Neural cell (in vitro differentiated cells): ENCODE data around the gene ARHGAP4. TPM values are rescaled to one million over a fixed set of nuclear protein-coding genes. Genes with fewer than 3 reads are reported as not detected.

Experiments
- H2AFZ ChIP-seq: fragments of 200-600, 300-800 bp; sonication (generic), shearing (Covaris generic); 2 replicates; pipeline ENCODE4 v1.6.0; 2014; ENCODE audit warnings: low read depth, mild to moderate bottlenecking, antibody characterized with exemption, low read length, moderate library complexity
- H3F3A ChIP-seq: fragments of 200-600 bp; shearing (Covaris generic); 2 replicates; pipeline ENCODE4 v1.6.1; 2016; ENCODE audit warnings: mild to moderate bottlenecking, moderate library complexity, mixed read lengths, antibody characterized with exemption, low read length; ENCODE audit not compliant: insufficient read depth, poor library complexity, severe bottlenecking
- H3K27ac ChIP-seq: fragments of 200-600, 300-800 bp; sonication (generic), shearing (Covaris generic); 2 replicates; pipeline ENCODE4 v1.5.1; 2014; ENCODE audit warnings: mild to moderate bottlenecking, low read length, moderate library complexity
- H3K27me3 ChIP-seq: fragments of 300-800, 200-600 bp; sonication (generic), shearing (Covaris generic); 2 replicates; pipeline ENCODE4 v1.6.0; 2014; ENCODE audit warnings: mild to moderate bottlenecking, low read depth, low read length, moderate library complexity; ENCODE audit not compliant: insufficient read depth
- H3K36me3 ChIP-seq: fragments of 300-800, 200-600 bp; sonication (generic), shearing (Covaris generic); 2 replicates; pipeline ENCODE4 v1.5.1; 2014; ENCODE audit warnings: mild to moderate bottlenecking, antibody characterized with exemption, low read length, moderate library complexity; ENCODE audit not compliant: insufficient read depth
- H3K4me2 ChIP-seq: fragments of 300-800, 200-600 bp; sonication (generic), shearing (Covaris generic); 2 replicates; pipeline ENCODE4 v1.6.0; 2014; ENCODE audit warnings: mild to moderate bottlenecking, low read length
- H3K4me3 ChIP-seq: fragments of 300-800, 200-600 bp; sonication (generic), shearing (Covaris generic); 2 replicates; pipeline ENCODE4 v1.5.1; 2014; ENCODE audit warnings: mild to moderate bottlenecking, low read length, moderate library complexity
- H3K79me2 ChIP-seq: fragments of 200-600 bp; shearing (Covaris generic); replicated peaks from 2 replicates; pipeline ENCODE4 v1.6.0; 2014; ENCODE audit warnings: mild to moderate bottlenecking, low read length, moderate library complexity; ENCODE audit not compliant: insufficient read depth
- H3K9ac ChIP-seq: fragments of 300-800, 200-600 bp; sonication (generic), shearing (Covaris generic); 2 replicates; pipeline ENCODE4 v1.6.1; 2016; ENCODE audit warnings: mild to moderate bottlenecking, low read length, mixed read lengths
- H3K9me2 ChIP-seq: fragments of 200-600 bp; shearing (Covaris generic); 2 replicates; pipeline ENCODE4 v1.6.1; 2016; ENCODE audit warnings: mild to moderate bottlenecking, low read length, mixed read lengths; ENCODE audit not compliant: insufficient read depth
- H3K9me3 ChIP-seq: fragments of 200-600, 300-800 bp; sonication (generic), shearing (Covaris generic); 2 replicates; pipeline ENCODE4 v1.6.1; 2016; ENCODE audit warnings: mild to moderate bottlenecking, mixed run types, low read length, moderate library complexity, mixed read lengths
- H4K20me1 ChIP-seq: fragments of 200-600 bp; shearing (Covaris generic); 2 replicates; pipeline ENCODE4 v1.6.1; 2016; ENCODE audit warnings: mild to moderate bottlenecking, mixed run types; ENCODE audit not compliant: insufficient read depth
- EP300 ChIP-seq: fragments of 450-650 bp; conservative IDR thresholded peaks from 2 replicates; pipeline ENCODE4 v1.6.1; 2014; ENCODE audit warnings: antibody characterized with exemption, mild to moderate bottlenecking, moderate library complexity; ENCODE audit not compliant: poor library complexity, severe bottlenecking
- EZH2 ChIP-seq: fragments of 200-600, 300-800 bp; shearing (Covaris generic), sonication (generic); IDR thresholded peaks from 2 replicates; pipeline ENCODE4 v1.6.1; 2014; ENCODE audit warnings: antibody characterized with exemption, low read length, borderline replicate concordance, mild to moderate bottlenecking; ENCODE audit not compliant: insufficient read depth, poor library complexity, severe bottlenecking
- POLR2AphosphoS5 ChIP-seq: IDR thresholded peaks from 2 replicates; pipeline ENCODE4 v1.6.1; 2012
- RAD21 ChIP-seq: fragments of 450-650 bp; conservative IDR thresholded peaks from 2 replicates; pipeline ENCODE4 v1.6.1; 2014; ENCODE audit warnings: antibody characterized with exemption, mild to moderate bottlenecking, moderate library complexity
- SMC3 ChIP-seq: fragments of 450-650 bp; conservative IDR thresholded peaks from 2 replicates; pipeline ENCODE4 v1.6.1; 2014; ENCODE audit warnings: antibody characterized with exemption, mild to moderate bottlenecking, moderate library complexity; ENCODE audit not compliant: poor library complexity
- TAF1 ChIP-seq: IDR thresholded peaks from 2 replicates; pipeline ENCODE4 v1.6.1; 2012; ENCODE audit warnings: low read depth
- polyA plus RNA-seq: library from polyadenylated mRNA; depleted of rRNA; stranded (reverse); fragments of >200 nt; gene quantifications from 2 replicates; pipeline ENCODE4 v1.2.3, GENCODE V29; 2014
- TF ChIP-seq, protein P1 (sequence below): fragments of 450-650 bp; IDR thresholded peaks from 2 replicates; pipeline ENCODE4 v1.5.1; 2014; ENCODE audit warnings: antibody characterized with exemption, mild to moderate bottlenecking, moderate library complexity; ENCODE audit not compliant: poor library complexity, severe bottlenecking

The ARHGAP4 gene
- polyA plus RNA-seq, 1 donor from 2014 or later, result 11.2 TPM

DNA sequence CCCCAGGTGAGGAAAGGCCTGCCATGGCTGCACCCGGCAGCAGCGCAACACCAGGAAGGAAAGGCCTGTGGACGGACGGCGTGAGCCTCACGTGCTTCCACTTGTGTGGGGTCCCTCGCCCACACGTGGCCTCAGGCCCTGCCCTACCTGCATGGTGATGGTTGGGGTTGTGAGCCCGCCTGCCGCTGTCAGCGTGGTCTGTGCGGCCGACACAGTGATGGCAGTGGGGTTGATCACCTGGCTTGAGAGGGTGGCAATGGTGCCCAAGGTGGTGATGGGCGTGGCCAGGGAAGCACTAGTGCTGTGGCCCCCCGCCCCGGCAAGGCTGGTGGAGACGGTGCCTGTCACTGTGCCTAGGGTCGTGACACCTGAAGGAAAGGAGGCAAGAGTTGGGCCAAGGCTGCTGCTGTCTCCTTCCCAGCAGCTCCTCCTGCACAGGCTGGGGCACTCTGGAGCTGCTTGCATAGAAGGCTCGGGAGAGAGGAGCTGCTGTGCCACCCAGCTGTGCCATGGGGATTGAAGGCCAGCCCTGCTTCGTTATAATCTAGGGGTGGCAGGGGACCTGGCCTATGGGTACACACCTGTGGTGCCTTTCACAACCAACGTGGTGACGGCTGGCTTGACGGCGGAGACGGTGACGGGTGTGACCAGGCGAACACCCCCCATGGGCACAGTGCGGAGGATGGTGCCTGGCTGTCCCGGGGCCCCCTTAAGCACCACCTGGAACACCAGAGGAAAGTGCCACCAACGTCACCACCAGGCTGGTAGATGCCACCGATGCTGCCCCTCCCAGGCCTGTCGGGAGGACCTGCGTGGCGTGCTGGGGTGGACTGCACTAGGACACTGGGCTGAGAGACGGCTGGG is 30.2 kb upstream of the ARHGAP4 start:
- H3F3A ChIP-seq, result no peaks in the 10 kb centered on the region
- no peak overlapping the region for H3K27ac ChIP-seq
- H3K9me3 ChIP-seq, result no peaks in the 10 kb centered on the region
- no peaks in the 10 kb centered on the region for H3K36me3 ChIP-seq
- TF ChIP-seq POLR2AphosphoS5 (peak; percentile 20), EZH2 (no peak)
- no peak overlapping the region for H2AFZ ChIP-seq
- no peak overlapping the region for H3K4me2 ChIP-seq
- no peak overlapping the region for H3K9ac ChIP-seq
- H3K79me2 ChIP-seq, result no peaks in the 10 kb centered on the region
- no peak overlapping the region for H3K4me3 ChIP-seq
- H3K27me3 ChIP-seq, result no peaks in the 10 kb centered on the region
- no peaks in the 10 kb centered on the region for H4K20me1 ChIP-seq
- no peaks in the 10 kb centered on the region for H3K9me2 ChIP-seq

DNA sequence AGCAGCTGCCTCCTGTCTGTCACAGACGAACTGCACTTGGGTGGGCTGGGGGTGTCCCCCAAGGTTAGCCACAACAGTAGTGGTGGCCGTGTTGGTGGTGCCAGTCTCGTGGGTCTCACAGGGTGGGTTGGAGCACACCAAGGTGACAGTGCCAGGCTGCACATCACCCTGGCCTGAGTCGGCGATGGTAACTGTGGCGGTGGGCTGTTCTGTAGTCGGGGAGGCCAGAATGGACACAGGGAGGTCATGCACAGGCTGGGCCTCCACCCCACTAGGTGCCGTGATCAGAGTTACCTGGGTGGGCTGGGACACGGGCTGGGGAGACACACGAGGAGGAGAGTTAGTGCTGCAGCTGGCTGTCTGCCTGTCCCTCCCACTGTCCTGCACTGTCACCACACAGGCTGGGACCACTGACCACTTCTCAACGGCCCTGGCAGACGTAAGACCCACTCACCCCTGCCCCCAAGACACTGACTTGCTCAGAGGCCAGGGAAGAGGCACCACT is 29.2 kb upstream of the ARHGAP4 start:
- TF ChIP-seq EP300 (no peak), RAD21 (no peak), TAF1 (no peak), SMC3 (no peak), EZH2 (no peak)
- TF ChIP-seq, protein P1, sequence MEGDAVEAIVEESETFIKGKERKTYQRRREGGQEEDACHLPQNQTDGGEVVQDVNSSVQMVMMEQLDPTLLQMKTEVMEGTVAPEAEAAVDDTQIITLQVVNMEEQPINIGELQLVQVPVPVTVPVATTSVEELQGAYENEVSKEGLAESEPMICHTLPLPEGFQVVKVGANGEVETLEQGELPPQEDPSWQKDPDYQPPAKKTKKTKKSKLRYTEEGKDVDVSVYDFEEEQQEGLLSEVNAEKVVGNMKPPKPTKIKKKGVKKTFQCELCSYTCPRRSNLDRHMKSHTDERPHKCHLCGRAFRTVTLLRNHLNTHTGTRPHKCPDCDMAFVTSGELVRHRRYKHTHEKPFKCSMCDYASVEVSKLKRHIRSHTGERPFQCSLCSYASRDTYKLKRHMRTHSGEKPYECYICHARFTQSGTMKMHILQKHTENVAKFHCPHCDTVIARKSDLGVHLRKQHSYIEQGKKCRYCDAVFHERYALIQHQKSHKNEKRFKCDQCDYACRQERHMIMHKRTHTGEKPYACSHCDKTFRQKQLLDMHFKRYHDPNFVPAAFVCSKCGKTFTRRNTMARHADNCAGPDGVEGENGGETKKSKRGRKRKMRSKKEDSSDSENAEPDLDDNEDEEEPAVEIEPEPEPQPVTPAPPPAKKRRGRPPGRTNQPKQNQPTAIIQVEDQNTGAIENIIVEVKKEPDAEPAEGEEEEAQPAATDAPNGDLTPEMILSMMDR, result no peak
- no peaks in the 10 kb centered on the region for H3F3A ChIP-seq
- H3K36me3 ChIP-seq, result no peaks in the 10 kb centered on the region

DNA sequence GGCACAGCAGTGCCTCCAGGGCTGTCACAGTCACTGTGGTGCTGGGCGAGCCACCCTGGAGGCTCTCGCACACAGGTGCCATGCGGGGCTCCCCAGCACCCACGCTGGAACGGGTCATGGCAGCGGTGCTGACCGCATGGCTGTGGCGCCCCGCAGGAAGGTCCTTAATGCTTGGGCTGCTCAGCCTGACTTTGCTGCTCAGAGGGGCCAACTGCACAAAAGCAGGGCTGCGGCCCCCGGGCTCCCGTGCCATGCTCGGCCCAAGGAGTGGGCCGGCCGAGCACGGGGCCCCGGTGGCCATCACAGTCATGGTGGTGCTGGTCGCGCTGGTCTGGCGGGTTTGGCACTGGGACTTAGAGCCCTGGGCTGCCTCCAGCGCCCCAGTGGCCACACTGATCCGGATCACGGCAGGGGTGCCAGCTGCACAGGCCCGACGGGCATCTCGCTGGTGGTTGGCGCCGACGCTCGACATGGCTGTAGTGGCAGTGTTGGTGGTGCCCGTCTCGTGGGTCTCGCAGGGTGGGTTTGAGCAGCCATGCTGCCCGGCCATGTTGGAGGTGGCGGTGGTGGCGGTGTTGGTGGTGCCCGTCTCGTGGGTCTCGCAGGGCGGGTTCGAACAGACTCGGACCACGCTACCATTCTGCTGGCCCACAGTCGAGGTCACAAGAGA is 28.6 kb upstream of the ARHGAP4 start:
- Histone ChIP-seq H3K4me3 (no peak overlapping the region), H4K20me1 (no peaks in the 10 kb centered on the region), H3F3A (no peaks in the 10 kb centered on the region), H3K27ac (no peak overlapping the region), H3K79me2 (no peaks in the 10 kb centered on the region), H3K9me2 (no peaks in the 10 kb centered on the region), H3K9me3 (no peaks in the 10 kb centered on the region), H2AFZ (no peak overlapping the region), H3K4me2 (no peak overlapping the region), H3K27me3 (no peaks in the 10 kb centered on the region), H3K36me3 (no peaks in the 10 kb centered on the region), H3K9ac (no peak overlapping the region)
- no peak for TF ChIP-seq RAD21
- TF ChIP-seq POLR2AphosphoS5, result no peak
- TF ChIP-seq TAF1, result no peak

More for the DNA sequence above, 29.2 kb upstream of the ARHGAP4 start:
- Histone ChIP-seq H3K27ac (no peak overlapping the region), H3K4me2 (no peak overlapping the region), H3K9me2 (no peaks in the 10 kb centered on the region), H3K4me3 (no peak overlapping the region), H3K27me3 (no peaks in the 10 kb centered on the region), H3K79me2 (no peaks in the 10 kb centered on the region), H2AFZ (no peak overlapping the region), H4K20me1 (no peaks in the 10 kb centered on the region), H3K9me3 (no peaks in the 10 kb centered on the region), H3K9ac (no peak overlapping the region)
